Ectodermal cell (in vitro differentiated cells): ENCODE data around the gene NCSTN. TPM values are rescaled to one million over a fixed set of nuclear protein-coding genes. Genes with fewer than 3 reads are reported as not detected.

Experiments
- H3K27ac ChIP-seq: 2 replicates; pipeline ENCODE4 v1.7.0; 2013; ENCODE audit warnings: mild to moderate bottlenecking, low read depth, low read length; ENCODE audit not compliant: insufficient read depth, poor library complexity, severe bottlenecking
- H3K27me3 ChIP-seq: 2 replicates; pipeline ENCODE4 v1.7.0; 2013; ENCODE audit warnings: mild to moderate bottlenecking, low read length; ENCODE audit not compliant: insufficient read depth, control insufficient read depth, poor library complexity, severe bottlenecking
- H3K36me3 ChIP-seq: one replicate; pipeline ENCODE4 v1.7.0; 2013; ENCODE audit warnings: low read length; ENCODE audit not compliant: control insufficient read depth, insufficient read depth
- H3K4me1 ChIP-seq: one replicate; pipeline ENCODE4 v1.7.0; 2013; ENCODE audit warnings: low read length; ENCODE audit not compliant: control insufficient read depth, insufficient read depth
- H3K4me3 ChIP-seq: 2 replicates; pipeline ENCODE4 v1.7.0; 2013; ENCODE audit warnings: low read depth, low read length, control low read depth; ENCODE audit not compliant: insufficient read depth
- H3K9me3 ChIP-seq: 2 replicates; pipeline ENCODE4 v1.7.0; 2013; ENCODE audit warnings: mild to moderate bottlenecking, low read length, moderate library complexity; ENCODE audit not compliant: control insufficient read depth
- WGBS, 2 experiments: methylation state at CpG; one replicate each; pipeline ENCODE4 v1.1.7; 2013; ENCODE audit warnings: missing lambda C conversion rate in 2 of 2; 5-methylcytosine and 5-hydroxymethylcytosine counted together
- polyA plus RNA-seq, 4 experiments: library from polyadenylated mRNA; stranded (reverse); fragments of 50-300 nt; gene quantifications; one replicate each; pipeline ENCODE4 v1.2.3, GENCODE V29; 2013

NCSTN gene
- 118 TPM for polyA plus RNA-seq (2013, experiment 1 of 4)
- polyA plus RNA-seq (2013, experiment 2 of 4), result 117 TPM
- 90.0 TPM for polyA plus RNA-seq (2013, experiment 3 of 4)
- polyA plus RNA-seq (2013, experiment 4 of 4), result 107 TPM

DNA sequence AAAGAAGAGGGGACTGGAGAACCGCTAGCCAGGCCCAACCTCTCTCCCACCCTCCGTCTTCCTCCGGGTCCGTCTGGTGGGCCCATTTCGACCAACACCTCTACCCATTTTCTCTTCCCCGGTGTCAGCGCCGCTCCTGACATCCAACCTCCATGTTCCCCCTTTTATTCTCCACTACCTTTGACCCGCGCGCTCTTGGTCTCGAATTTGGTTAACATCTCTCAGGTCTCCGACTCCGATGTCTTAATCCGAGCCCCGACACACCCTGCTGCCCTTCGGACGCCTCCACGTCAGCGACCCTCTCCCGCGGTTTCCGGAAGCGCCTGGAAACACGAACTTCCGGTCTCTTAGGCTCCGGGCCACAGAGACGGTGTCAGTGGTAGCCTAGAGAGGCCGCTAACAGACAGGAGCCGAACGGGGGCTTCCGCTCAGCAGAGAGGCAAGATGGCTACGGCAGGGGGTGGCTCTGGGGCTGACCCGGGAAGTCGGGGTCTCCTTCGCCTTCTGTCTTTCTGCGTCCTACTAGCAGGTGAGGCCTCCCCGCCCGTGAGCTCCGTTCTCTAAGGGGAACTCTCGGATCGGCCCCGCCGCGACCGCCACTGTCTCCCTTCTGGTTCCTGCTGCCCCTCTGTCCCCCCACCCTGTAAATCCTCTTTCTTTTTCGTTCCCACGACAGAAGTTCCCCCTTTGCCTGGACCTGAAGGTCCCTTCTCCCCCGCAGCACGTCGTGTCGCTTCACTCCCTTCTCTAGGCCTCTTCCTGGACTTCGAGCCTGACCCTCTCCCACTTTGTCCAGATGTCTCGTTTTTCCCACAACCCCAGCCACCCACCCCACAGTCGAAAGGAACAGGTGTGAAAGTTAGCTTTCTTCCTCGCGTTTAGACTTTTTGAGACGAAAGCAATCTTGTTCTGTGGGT lies at the start of gene NCSTN, which contains the start of gene COPA:
TSS of gene NCSTN (plus strand) at position 431 of the 917 bp plus-strand sequence. CDS start at position 445, 14 bp downstream.
TSS of gene COPA (minus strand) at position 298 of the 917 bp plus-strand sequence. CDS start at position 218, 80 bp downstream.
- Histone ChIP-seq H3K27ac (peak within 1 kb of the TSS; percentile 48), H3K4me3 (peak within 1 kb of the TSS; percentile 89), H3K36me3 (peaks cover 26% of the 10 kb centered on the region), H3K4me1 (peaks cover 5% of the 10 kb centered on the region), H3K27me3 (no peaks in the 10 kb centered on the region), H3K9me3 (no peaks in the 10 kb centered on the region)
- 0% methylated on average over 58 of the region's 58 CpGs for WGBS, 2 experiments

DNA sequence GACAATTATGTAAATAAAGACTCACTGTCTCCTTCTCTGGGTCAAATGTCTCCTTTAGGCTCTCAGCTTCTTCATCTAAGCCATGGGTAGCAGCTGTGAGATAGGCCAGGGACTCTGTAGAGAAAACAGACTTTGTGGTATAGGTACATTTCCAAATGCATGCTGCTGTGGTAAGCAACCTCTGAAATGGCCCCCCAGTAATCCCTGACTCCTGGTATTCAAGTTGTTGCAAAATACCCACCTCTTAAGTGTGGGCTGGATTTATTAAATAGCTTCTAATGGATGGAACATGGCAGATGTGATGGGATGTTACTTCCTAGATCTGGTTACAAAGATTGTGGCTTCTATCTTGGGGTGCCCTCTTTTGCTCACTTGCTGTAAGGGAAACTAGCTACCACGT lies 47.1 kb upstream of the NCSTN start:
- H3K27me3 ChIP-seq, result no peaks in the 10 kb centered on the region
- no peak overlapping the region for H3K4me3 ChIP-seq
- no peaks in the 10 kb centered on the region for H3K4me1 ChIP-seq
- H3K9me3 ChIP-seq, result no peaks in the 10 kb centered on the region
- peaks cover 76% of the 10 kb centered on the region for H3K36me3 ChIP-seq
- H3K27ac ChIP-seq, result no peak overlapping the region
- 97 to 100% methylated on average over 1 of the region's 1 CpG for WGBS, 2 experiments

DNA sequence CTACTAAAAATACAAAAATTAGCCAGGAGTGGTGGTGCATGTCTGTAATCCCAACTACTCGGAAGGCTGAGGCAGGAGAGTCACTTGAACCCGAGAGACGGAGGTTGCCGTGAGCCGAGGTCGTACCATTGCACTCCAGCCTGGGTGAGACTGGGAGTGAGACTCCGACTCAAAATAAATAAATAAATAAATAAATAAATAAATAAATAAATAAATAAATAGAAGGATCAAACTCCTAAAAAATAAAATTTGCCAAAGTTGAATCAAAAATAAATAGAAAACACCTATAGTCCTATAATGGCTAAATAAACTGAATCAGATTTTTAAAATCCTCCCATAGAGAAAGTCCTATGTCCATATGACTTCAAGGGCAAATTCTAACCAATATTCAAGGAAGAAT lies 43.0 kb upstream of the NCSTN start:
- Histone ChIP-seq H3K4me1 (no peaks in the 10 kb centered on the region), H3K36me3 (peaks cover 42% of the 10 kb centered on the region), H3K9me3 (no peaks in the 10 kb centered on the region), H3K27ac (no peak overlapping the region), H3K27me3 (no peaks in the 10 kb centered on the region), H3K4me3 (no peak overlapping the region)
- 77 to 81% methylated on average over 6 of the region's 7 CpGs for WGBS, 2 experiments

DNA sequence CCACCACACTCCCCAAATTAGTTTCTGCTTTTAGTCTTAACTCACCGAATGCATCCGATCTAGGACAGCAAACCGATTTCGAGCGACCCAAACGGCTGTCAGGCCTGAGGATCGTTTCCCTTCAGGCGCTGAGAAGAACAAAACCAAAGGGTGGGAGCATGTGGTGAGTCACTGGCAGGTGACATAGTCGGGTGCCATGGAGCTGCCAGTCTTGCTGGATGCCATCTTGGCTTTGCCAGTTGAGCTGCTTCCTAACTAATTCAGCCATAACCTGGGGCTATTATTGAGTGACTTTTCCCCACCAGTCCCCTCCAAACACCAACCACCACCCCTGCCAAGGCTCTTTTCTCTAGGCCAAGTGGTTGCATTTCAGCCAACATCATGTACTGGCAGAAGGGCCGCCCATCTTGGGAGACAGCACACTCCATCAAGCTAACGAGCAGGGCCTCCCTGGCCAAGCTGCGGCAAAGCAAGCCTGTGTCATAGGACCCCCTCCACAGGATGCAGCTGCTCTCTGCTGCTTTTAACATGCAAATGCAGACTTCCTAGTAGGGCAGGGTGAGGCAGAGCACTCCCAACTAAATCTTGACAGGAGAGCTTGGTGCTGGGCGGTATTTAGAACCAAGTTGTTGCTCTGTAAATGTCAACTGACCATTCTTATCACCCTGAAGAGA lies 35.9 kb upstream of the NCSTN start:
- H3K9me3 ChIP-seq, result no peaks in the 10 kb centered on the region
- no peak overlapping the region for H3K27ac ChIP-seq
- WGBS, 2 experiments, result 70 to 72% methylated on average over 13 of the region's 13 CpGs
- no peak overlapping the region for H3K4me3 ChIP-seq
- H3K4me1 ChIP-seq, result peaks cover 4% of the 10 kb centered on the region
- peaks cover 37% of the 10 kb centered on the region for H3K36me3 ChIP-seq
- H3K27me3 ChIP-seq, result no peaks in the 10 kb centered on the region

DNA sequence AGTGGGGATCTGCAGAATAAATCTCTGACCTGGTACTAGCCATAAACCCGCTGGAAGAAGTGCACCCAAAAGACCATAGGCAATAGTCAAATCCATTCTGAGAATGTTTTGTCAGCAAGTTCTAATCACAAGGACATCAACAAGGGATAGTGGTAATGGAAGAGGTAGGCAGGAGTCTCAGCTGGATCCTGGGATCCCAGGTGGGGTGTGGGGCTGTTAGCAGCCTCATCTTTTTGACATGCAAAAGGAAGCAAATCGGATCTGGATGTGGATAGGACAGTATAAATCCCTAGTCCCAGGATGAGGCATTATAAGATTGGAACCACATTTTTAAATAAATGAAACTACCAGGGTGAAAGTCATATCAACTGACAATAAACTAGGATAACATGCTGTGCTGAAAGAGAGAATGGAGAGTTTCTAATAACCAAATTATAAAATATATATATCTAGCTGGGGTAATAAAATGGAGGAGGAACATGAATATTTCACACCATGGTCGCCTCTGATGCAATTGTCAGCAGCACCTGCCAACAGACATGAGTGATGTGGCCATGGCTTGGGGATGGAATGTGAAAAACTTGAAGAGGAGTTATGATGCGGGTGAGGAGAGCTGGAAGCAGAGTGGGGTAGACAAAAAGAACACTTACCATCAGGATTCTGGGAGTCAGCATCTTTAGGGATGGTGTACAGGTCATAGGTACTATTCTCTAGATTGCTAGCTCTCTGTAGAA lies 34.6 kb upstream of the NCSTN start:
- H3K36me3 ChIP-seq, result peaks cover 40% of the 10 kb centered on the region
- 81 to 88% methylated on average over 3 to 4 of the region's 4 CpGs for WGBS, 2 experiments
- H3K27ac ChIP-seq, result no peak overlapping the region
- H3K27me3 ChIP-seq, result no peaks in the 10 kb centered on the region
- H3K4me3 ChIP-seq, result no peak overlapping the region
- peaks cover 4% of the 10 kb centered on the region for H3K4me1 ChIP-seq
- no peaks in the 10 kb centered on the region for H3K9me3 ChIP-seq

DNA sequence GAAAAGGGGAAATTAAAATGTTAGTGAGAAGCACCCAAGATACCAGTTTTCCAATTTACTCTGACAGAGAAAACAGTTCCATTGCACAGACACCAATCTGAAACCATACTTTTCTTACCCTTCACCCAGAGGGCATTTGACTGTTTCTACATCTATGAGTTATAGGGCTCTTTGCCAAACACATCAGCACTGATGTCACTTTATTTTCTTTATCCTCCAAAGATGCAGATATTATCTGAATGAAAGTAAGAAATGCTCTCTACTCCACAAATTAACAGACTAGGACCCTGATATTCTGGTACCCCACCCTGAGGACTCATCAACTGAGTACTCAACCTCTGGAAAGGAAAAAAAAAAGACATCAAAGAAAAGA lies 34.0 kb upstream of the NCSTN start:
- Histone ChIP-seq H3K4me1 (peaks cover 4% of the 10 kb centered on the region), H3K27ac (no peak overlapping the region), H3K4me3 (no peak overlapping the region), H3K9me3 (no peaks in the 10 kb centered on the region), H3K27me3 (no peaks in the 10 kb centered on the region), H3K36me3 (peaks cover 42% of the 10 kb centered on the region)

DNA sequence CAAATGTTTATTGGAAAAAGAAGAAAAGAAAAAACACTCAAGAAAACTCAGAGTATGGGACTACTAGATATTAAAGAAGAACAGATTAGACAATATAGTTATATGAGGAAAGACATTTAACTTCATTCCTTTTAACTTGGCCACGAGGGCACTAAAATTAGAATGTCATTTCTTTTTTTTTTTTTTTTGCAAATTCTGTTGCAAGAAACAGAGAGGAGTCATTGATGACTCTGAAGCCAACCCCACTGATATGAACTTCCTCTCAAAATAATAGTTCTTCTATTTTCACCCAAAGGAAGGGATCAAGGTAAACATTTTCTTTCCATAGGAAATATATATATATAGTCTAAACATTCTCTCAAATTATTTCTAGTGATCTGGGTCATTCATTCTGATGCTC lies 33.6 kb upstream of the NCSTN start:
- H3K27me3 ChIP-seq, result no peaks in the 10 kb centered on the region
- H3K4me3 ChIP-seq, result no peak overlapping the region
- H3K9me3 ChIP-seq, result no peaks in the 10 kb centered on the region
- H3K4me1 ChIP-seq, result peaks cover 4% of the 10 kb centered on the region
- 83% methylated on average over 1 of the region's 1 CpG; no CpG with 5 or more reads in 1 of the 2 experiments for WGBS, 2 experiments
- peaks cover 42% of the 10 kb centered on the region for H3K36me3 ChIP-seq
- no peak overlapping the region for H3K27ac ChIP-seq

DNA sequence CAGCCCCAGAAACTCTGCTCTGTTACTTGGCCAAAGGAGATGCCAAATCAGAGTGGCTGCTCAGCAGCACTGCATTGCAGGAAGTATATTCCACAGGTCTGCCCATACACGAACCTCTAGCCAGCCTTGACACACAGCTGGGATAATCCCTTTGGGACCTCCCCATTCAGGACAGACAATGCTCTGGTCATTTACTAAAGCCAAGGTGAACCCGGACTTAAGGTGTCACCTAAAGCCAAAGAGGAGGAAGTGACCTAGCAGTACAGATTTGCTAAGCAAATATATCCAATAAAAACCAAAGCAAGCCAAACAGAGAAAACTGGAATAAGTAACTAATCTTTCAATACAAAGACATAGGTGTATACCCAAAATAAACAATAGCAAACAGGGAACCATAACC lies 27.8 kb upstream of the NCSTN start:
- no peak overlapping the region for H3K4me3 ChIP-seq
- H3K9me3 ChIP-seq, result no peaks in the 10 kb centered on the region
- 82 to 92% methylated on average over 2 of the region's 2 CpGs for WGBS, 2 experiments
- H3K4me1 ChIP-seq, result no peaks in the 10 kb centered on the region
- peaks cover 43% of the 10 kb centered on the region for H3K36me3 ChIP-seq
- H3K27ac ChIP-seq, result no peak overlapping the region
- H3K27me3 ChIP-seq, result no peaks in the 10 kb centered on the region

DNA sequence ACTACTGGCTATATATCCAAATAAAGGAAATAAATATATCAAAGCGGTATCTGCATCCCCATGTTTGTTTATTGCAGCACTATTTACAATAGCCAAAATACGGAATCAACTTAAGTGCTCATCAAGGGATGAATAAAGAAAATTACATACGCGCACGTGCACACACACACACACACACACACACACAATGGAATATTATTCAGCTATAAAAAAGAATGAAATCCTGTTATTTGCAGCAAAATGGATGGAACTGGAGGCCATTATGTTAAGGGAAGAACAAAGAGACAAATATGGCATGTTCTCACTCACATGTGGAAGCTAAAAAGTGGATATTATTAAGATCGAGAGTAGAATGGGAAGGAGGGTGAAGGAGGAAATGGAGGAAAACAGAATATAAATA lies 20.4 kb upstream of the NCSTN start:
- H3K27ac ChIP-seq, result no peak overlapping the region
- H3K9me3 ChIP-seq, result no peaks in the 10 kb centered on the region
- H3K27me3 ChIP-seq, result no peaks in the 10 kb centered on the region
- no peaks in the 10 kb centered on the region for H3K4me1 ChIP-seq
- peaks cover 29% of the 10 kb centered on the region for H3K36me3 ChIP-seq
- 90 to 96% methylated on average over 3 of the region's 6 CpGs for WGBS, 2 experiments
- no peak overlapping the region for H3K4me3 ChIP-seq
